22Rv1 (cell line): ENCODE data around the gene PALD1.

Experiments
- CTCF ChIP-seq: fragments of 450-650 bp; IDR thresholded peaks from 2 replicates; pipeline ENCODE4 v1.5.1; 2017; ENCODE audit warnings: mild to moderate bottlenecking
- ZFX ChIP-seq: fragments of 450-650 bp; IDR thresholded peaks from 2 replicates; pipeline ENCODE4 v1.6.1; 2017; ENCODE audit warnings: antibody characterized with exemption, borderline replicate concordance

DNA sequence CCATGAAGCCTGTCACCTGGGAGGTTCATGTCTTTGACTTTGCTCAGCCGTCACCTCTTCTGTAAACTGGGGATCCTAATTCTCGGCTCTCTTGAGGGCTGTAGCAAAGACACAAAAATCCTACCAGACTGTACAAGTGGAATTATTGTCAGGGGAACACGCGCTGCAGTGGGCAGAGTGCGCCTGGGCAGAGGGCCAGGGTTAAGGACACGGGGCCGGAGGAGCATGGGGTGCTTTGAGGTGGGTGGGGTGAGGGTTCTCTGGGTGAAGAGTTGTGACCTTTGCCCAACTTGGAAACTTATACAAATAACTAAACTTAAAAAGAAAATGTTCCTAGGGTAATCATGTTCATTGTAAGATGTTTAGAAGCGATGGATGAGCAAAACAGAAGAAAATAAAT, 36.0 kb downstream of the PALD1 start:
- TF ChIP-seq CTCF: no peak
- TF ChIP-seq ZFX: no peak
